Coronary artery (tissue), 2 donors: ENCODE data around the gene AQR.
"Not testable (repeated sequence)": the region's sequence is repeated elsewhere in the genome, so short reads cannot be mapped to it uniquely, and the experiment has no call there.

ENCODE experiments used
- DNase-seq: peaks from one replicate; pipeline ENCODE4 v3.0.0-alpha.2; 2017; ENCODE audit warnings: low spot score
- H3K27ac ChIP-seq, 2 donors: fragments of 200-600 bp; sonication (generic); one replicate each; pipeline ENCODE4 v1.5.1; 2016 to 2019
- H3K4me3 ChIP-seq: fragments of 200-600 bp; sonication (generic); 2 replicates; pipeline ENCODE4 v1.5.1; 2016; ENCODE audit warnings: mild to moderate bottlenecking, moderate library complexity
- CTCF ChIP-seq: fragments of 200-600 bp; sonication (generic); IDR thresholded peaks from one replicate; pipeline ENCODE4 v1.5.1; 2019; ENCODE audit warnings: antibody characterized with exemption

AQR gene

GRCh38 chr15:34941831-34942230 is 27.7 kb downstream of the AQR start:
- Histone ChIP-seq H3K4me3 (no peak overlapping the region), H3K27ac (no peak overlapping the region)
- TF ChIP-seq CTCF: no peak
- DNase-seq: no peak

- no peak for TF ChIP-seq CTCF
- Histone ChIP-seq H3K27ac (no peak overlapping the region), H3K4me3 (no peak overlapping the region)
- no peak for DNase-seq
Measured at GRCh38 chr15:34941185-34941698, 28.3 kb downstream of the AQR start.

- no peak for DNase-seq
- Histone ChIP-seq H3K4me3 (no peak overlapping the region), H3K27ac (no peak overlapping the region)
- no peak for TF ChIP-seq CTCF
Measured at GRCh38 chr15:34933432-34933975, 36.0 kb downstream of the AQR start.

GRCh38 chr15:34928349-34928748 is 41.2 kb downstream of the AQR start:
- not testable (repeated sequence) for H3K4me3 ChIP-seq, H3K27ac ChIP-seq, DNase-seq

- Histone ChIP-seq H3K27ac (no peak overlapping the region), H3K4me3 (no peak overlapping the region)
- no peak for TF ChIP-seq CTCF
Measured at GRCh38 chr15:34927726-34928125, 41.8 kb downstream of the AQR start.

GRCh38 chr15:34914317-34914716 is 55.2 kb downstream of the AQR start:
- H3K4me3 ChIP-seq: no peak overlapping the region
- DNase-seq: no peak

More at GRCh38 chr15:34927726-34928125, 41.8 kb downstream of the AQR start:
- no peak for DNase-seq

GRCh38 chr15:34905047-34905446 is 64.5 kb downstream of the AQR start:
- Histone ChIP-seq H3K4me3 (no peak overlapping the region), H3K27ac (no peak overlapping the region)
- DNase-seq: no peak
- no peak for TF ChIP-seq CTCF

More at GRCh38 chr15:34914317-34914716, 55.2 kb downstream of the AQR start:
- TF ChIP-seq CTCF: no peak
- H3K27ac ChIP-seq: no peak overlapping the region
